NCI-H1694 (cell line): ENCODE data around the gene FER.

Experiments
- DNase-seq: peaks from one replicate; lab custom pipeline; 2025; lab: John Stamatoyannopoulos, UW

The FER gene

GRCh38 chr5:109177227-109177626 is 429.5 kb downstream of the FER start:
- DNase-seq, result no peak

- no peak for DNase-seq
Observed at GRCh38 chr5:109177782-109178181, 430.1 kb downstream of the FER start.

- DNase-seq, result no peak
Observed at GRCh38 chr5:109180668-109181067, 433.0 kb downstream of the FER start.

GRCh38 chr5:109186759-109187158 is 439.1 kb downstream of the FER start:
- DNase-seq, result no peak

GRCh38 chr5:109191153-109191558 is 443.5 kb downstream of the FER start:
- no peak for DNase-seq

- DNase-seq, result no peak
Observed at GRCh38 chr5:109192027-109192426, 444.3 kb downstream of the FER start.

- DNase-seq, result no peak
Observed at GRCh38 chr5:109192555-109193281, 445.0 kb downstream of the FER start.

- DNase-seq, result no peak
Observed at GRCh38 chr5:109195667-109196066, 448.0 kb downstream of the FER start.

- DNase-seq, result no peak
Observed at GRCh38 chr5:109196087-109196822, 448.6 kb downstream of the FER start.

GRCh38 chr5:109196823-109197160 is 449.1 kb downstream of the FER start:
- DNase-seq, result no peak

GRCh38 chr5:109199289-109199688 is 451.6 kb downstream of the FER start:
- no peak for DNase-seq

- DNase-seq, result no peak
Observed at GRCh38 chr5:109199799-109200620, 452.3 kb downstream of the FER start.

- no peak for DNase-seq
Observed at GRCh38 chr5:109215040-109215439, 467.3 kb downstream of the FER start.

GRCh38 chr5:109218818-109219217 is 471.1 kb downstream of the FER start:
- DNase-seq, result no peak

GRCh38 chr5:109223531-109223930 is 475.8 kb downstream of the FER start:
- no peak for DNase-seq

- no peak for DNase-seq
Observed at GRCh38 chr5:109224276-109224882, 476.7 kb downstream of the FER start.

GRCh38 chr5:109225716-109226625 is 478.3 kb downstream of the FER start:
- DNase-seq, result no peak

- no peak for DNase-seq
Observed at GRCh38 chr5:109230369-109230768, 482.7 kb downstream of the FER start.

- no peak for DNase-seq
Observed at GRCh38 chr5:109231331-109231730, 483.6 kb downstream of the FER start.

- no peak for DNase-seq
Observed at GRCh38 chr5:109234381-109234780, 486.7 kb downstream of the FER start.

GRCh38 chr5:109239456-109239855 is 491.8 kb downstream of the FER start:
- DNase-seq, result no peak
